SU-DHL-6 (cell line): ENCODE measurements around the gene POLR2H.

Experiments
- H2AFZ ChIP-seq: fragments of 200-600 bp; sonication (generic); 2 replicates; pipeline ENCODE4 v1.6.1; 2014; ENCODE audit warnings: low read depth, mild to moderate bottlenecking, moderate library complexity, mixed read lengths, antibody characterized with exemption, low read length; ENCODE audit not compliant: severe bottlenecking
- H3F3A ChIP-seq: fragments of 200-600 bp; shearing (Covaris generic); 2 replicates; pipeline ENCODE4 v1.6.0; 2016; ENCODE audit warnings: antibody characterized with exemption, mild to moderate bottlenecking; ENCODE audit not compliant: insufficient read depth
- H3K27ac ChIP-seq: fragments of 200-600 bp; sonication (generic); 2 replicates; pipeline ENCODE4 v1.5.1; 2016; ENCODE audit warnings: low read depth, mild to moderate bottlenecking, low read length, moderate library complexity, mixed read lengths
- H3K27me3 ChIP-seq: fragments of 200-600 bp; sonication (generic), shearing (Covaris generic); 2 replicates; pipeline ENCODE4 v1.6.0; 2014; ENCODE audit warnings: mild to moderate bottlenecking, low read length
- H3K36me3 ChIP-seq: fragments of 200-600 bp; sonication (generic); 2 replicates; pipeline ENCODE4 v1.6.1; 2014; ENCODE audit warnings: mild to moderate bottlenecking, low read length, mixed read lengths
- H3K4me2 ChIP-seq: fragments of 300-600, 200-600 bp; shearing (Covaris generic), sonication (generic); 2 replicates; pipeline ENCODE4 v1.6.0; 2014; ENCODE audit warnings: low read length, low read depth, mild to moderate bottlenecking; ENCODE audit not compliant: poor library complexity, severe bottlenecking
- H3K4me3 ChIP-seq: fragments of 200-600 bp; sonication (generic); 2 replicates; pipeline ENCODE4 v1.5.1; 2014; ENCODE audit warnings: antibody characterized with exemption, low read length, mild to moderate bottlenecking, mixed read lengths; ENCODE audit not compliant: insufficient read depth, poor library complexity, severe bottlenecking
- H3K79me2 ChIP-seq: fragments of 200-600 bp; sonication (generic); 2 replicates; pipeline ENCODE4 v1.6.1; 2014; ENCODE audit warnings: mild to moderate bottlenecking, low read length, moderate library complexity; ENCODE audit not compliant: insufficient read depth
- H3K9ac ChIP-seq: fragments of 200-600 bp; sonication (generic); 2 replicates; pipeline ENCODE4 v1.7.0; 2014; ENCODE audit warnings: mild to moderate bottlenecking, low read length
- H3K9me2 ChIP-seq: fragments of 200-600 bp; sonication (generic); replicated peaks from 2 replicates; pipeline ENCODE4 v1.6.1; 2014; ENCODE audit warnings: low read length; ENCODE audit not compliant: insufficient read depth
- H3K9me3 ChIP-seq: fragments of 200-600 bp; sonication (generic); 2 replicates; pipeline ENCODE4 v1.6.1; 2014; ENCODE audit warnings: low read length, mixed read lengths; ENCODE audit not compliant: insufficient read depth
- H4K20me1 ChIP-seq: fragments of 200-600 bp; sonication (generic); 2 replicates; pipeline ENCODE4 v1.6.1; 2014; ENCODE audit warnings: low read depth, mild to moderate bottlenecking, antibody characterized with exemption, low read length, moderate library complexity, mixed read lengths
- CTCF ChIP-seq: fragments of 200-600 bp; sonication (generic); IDR thresholded peaks from one replicate; pipeline ENCODE4 v1.5.1; 2017; ENCODE audit warnings: antibody characterized with exemption, mild to moderate bottlenecking, low read length, moderate library complexity; ENCODE audit not compliant: insufficient read depth, poor library complexity, severe bottlenecking
- EZH2phosphoT487 ChIP-seq: fragments of 200-600 bp; sonication (generic), shearing (Covaris generic); conservative IDR thresholded peaks from 2 replicates; pipeline ENCODE4 v1.6.1; 2018; ENCODE audit warnings: mild to moderate bottlenecking, antibody characterized with exemption, low read length, moderate library complexity, mixed read lengths

POLR2H gene

GRCh38 chr3:184399410-184399809, 37.9 kb downstream of the POLR2H start:
- H2AFZ ChIP-seq: no peak overlapping the region
- H3F3A ChIP-seq: no peaks in the 10 kb centered on the region
- H3K27me3 ChIP-seq: 0 out of 2 replicates have a peak, but pooled peaks cover 4% of the 10 kb centered on the region
- H3K36me3 ChIP-seq: no peaks in the 10 kb centered on the region
- H3K4me2 ChIP-seq: no peak overlapping the region
- H3K27ac ChIP-seq: no peak overlapping the region
- H3K9ac ChIP-seq: no peak overlapping the region
- no peak overlapping the region for H3K4me3 ChIP-seq
- H3K9me3 ChIP-seq: no peaks in the 10 kb centered on the region
- no peaks in the 10 kb centered on the region for H3K9me2 ChIP-seq
- TF ChIP-seq CTCF (no peak), EZH2phosphoT487 (no peak)
- H4K20me1 ChIP-seq: no peaks in the 10 kb centered on the region
- H3K79me2 ChIP-seq: no peaks in the 10 kb centered on the region

GRCh38 chr3:184405075-184406030, 43.8 kb downstream of the POLR2H start:
- TF ChIP-seq EZH2phosphoT487: no peak
- TF ChIP-seq CTCF: no peak
- no peak overlapping the region for H2AFZ ChIP-seq
- no peaks in the 10 kb centered on the region for H3K36me3 ChIP-seq
- no peaks in the 10 kb centered on the region for H3K9me2 ChIP-seq
- H3K79me2 ChIP-seq: no peaks in the 10 kb centered on the region
- H3K27ac ChIP-seq: no peak overlapping the region
- H4K20me1 ChIP-seq: no peaks in the 10 kb centered on the region
- no peak overlapping the region for H3K4me2 ChIP-seq
- H3K27me3 ChIP-seq: 0 out of 2 replicates have a peak, but pooled peaks cover 4% of the 10 kb centered on the region
- no peak overlapping the region for H3K9ac ChIP-seq
- no peaks in the 10 kb centered on the region for H3K9me3 ChIP-seq
- no peaks in the 10 kb centered on the region for H3F3A ChIP-seq
- no peak overlapping the region for H3K4me3 ChIP-seq

GRCh38 chr3:184409331-184409926, 47.9 kb downstream of the POLR2H start:
- H4K20me1 ChIP-seq: no peaks in the 10 kb centered on the region
- H3K9me2 ChIP-seq: no peaks in the 10 kb centered on the region
- no peak overlapping the region for H3K4me3 ChIP-seq
- H3K9ac ChIP-seq: no peak overlapping the region
- no peak for TF ChIP-seq EZH2phosphoT487
- TF ChIP-seq CTCF: no peak
- no peak overlapping the region for H3K4me2 ChIP-seq
- H3K9me3 ChIP-seq: no peaks in the 10 kb centered on the region
- H3K36me3 ChIP-seq: no peaks in the 10 kb centered on the region
- H3F3A ChIP-seq: no peaks in the 10 kb centered on the region
- H2AFZ ChIP-seq: no peak overlapping the region
- H3K27ac ChIP-seq: no peak overlapping the region
- no peaks in the 10 kb centered on the region for H3K79me2 ChIP-seq
- H3K27me3 ChIP-seq: no peaks in the 10 kb centered on the region
